ENCODE data around the gene MUC2. TPM values are rescaled to one million over a fixed set of nuclear protein-coding genes. Genes with fewer than 3 reads are reported as not detected.

MUC2 gene
- total RNA-seq, 1 donor from 2014 or later = not detected

DNA sequence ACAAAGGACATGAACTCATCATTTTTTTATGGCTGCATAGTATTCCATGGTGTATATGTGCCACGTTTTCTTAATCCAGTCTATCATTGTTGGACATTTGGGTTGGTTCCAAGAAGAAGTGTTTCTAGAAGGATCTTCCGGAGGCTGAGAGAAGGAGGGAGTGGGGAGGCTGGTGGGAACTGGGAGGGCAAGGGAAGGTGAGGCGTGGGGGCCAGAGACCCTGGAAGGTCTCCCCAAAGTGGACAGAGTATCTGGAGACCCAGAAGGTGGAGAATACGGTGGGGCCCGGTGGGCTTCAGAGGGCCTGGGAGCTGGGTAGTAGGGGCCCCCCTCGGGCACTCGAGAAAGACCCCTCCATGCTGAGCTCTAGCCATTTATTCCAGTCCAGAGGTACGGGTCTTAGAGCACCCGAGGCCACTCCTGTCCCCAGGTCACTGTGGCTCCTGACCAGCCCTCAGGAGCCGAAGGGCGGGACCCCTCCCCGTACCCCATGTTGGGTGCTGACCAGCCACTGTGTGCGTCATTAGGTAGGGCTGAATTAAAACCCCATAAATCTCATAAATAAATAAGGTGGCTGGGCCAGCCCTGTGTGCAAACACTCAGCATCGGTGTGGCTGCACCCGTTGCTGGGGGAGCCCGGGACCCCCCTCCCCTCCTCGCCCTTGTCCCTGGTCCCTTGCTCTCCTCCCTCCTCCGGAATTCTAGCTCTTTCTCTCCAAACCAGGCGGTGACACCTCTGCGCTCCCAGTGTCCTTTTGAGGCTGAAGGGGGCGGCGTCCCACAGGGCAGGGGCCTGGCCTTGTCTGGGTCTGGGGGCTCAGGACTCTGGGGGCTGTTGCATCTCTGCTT lies 44.3 kb downstream of the MUC2 start:
- DNase-seq (ENCODE audit: low read depth, low spot score) = no peak

GRCh38 chr11:1119604-1120146 lies 45.0 kb downstream of the MUC2 start:
- DNase-seq (ENCODE audit: low read depth, low spot score) = no peak

DNA sequence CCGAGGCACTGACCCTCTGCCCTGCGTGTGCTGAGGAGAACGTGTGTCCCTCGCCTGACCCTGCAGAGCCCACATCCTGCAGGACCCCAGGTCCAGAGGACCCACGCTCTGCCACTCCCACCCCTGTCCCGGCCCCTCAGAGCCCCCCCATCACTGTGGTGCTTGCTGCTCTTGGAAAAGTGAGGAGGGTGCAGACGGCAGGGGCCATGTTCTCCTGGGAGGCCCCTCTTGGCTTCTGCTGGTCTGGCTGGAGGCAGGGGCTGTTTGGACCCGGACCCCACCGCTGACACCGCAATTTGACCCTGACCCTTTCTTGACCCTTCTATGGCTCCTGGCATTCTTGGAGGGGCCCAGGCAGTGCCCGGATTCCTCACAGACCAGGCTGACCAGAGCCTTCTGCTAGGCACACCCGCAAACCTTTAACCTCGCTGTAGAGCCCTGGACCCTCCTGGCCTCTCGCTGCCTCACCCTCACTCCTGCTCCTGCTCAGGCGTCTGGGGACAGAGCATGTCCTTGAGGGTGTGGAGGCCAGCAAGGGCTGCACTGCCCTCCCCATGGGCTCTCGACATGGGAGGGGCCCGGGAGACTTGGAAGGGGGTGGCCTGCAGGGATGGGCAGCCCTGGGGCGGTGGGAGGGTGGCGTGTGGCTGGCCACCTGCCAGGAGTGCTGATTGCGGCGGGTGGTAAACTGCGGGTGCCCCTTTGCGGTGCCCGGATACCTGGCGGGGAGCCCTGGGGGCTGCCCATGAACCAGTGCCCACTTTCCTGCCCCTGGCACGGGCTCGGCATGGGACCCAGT lies 46.1 kb downstream of the MUC2 start:
- DNase-seq (ENCODE audit: low read depth, low spot score) = no peak

- no peak for DNase-seq (ENCODE audit: low read depth, low spot score)
These were observed 46.7 kb downstream of the MUC2 start for GRCh38 chr11:1121331-1121812.

GRCh38 chr11:1121813-1122663 lies 47.4 kb downstream of the MUC2 start:
- no peak for DNase-seq (ENCODE audit: low read depth, low spot score)

DNA sequence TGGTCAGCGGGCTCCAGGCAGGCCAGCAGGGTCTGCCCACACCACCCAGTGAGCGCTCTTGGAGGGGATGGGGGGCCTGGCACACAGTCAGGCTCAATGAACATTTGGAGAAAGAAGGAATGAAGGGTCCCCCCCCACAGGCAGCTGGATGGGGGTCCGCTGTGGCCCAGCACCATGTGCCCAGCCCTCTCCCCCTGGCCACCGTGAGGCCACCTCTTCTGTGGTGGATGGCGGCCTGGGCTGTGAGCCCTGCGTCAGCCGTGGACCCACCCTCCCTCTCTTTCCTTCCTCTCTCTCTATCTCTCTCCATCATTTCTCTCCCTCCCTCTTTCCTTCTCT lies 48.0 kb downstream of the MUC2 start:
- no peak for DNase-seq (ENCODE audit: low read depth, low spot score)

DNA sequence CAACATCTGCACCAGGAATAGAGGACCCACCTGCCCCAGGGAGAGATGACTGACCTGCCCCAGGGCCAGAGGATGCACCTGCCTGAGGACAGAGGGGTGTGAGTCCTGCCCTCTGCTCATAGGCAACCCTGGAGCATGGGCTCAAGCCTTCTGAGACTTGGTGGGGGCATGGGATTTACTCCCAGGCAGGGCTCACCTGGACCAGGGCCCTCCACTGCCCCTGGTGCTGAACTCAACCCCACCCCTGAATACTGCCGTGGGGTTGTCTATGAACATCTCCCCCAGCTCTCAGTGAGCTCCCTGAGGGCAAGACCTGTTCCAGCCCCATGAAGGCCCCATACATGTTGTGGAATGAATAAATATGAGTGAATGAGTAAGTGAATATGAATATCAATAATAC lies 49.3 kb downstream of the MUC2 start:
- DNase-seq (ENCODE audit: low read depth, low spot score) = no peak

Other genes with a start within 250 kb of the MUC2 start
- gene CRACR2B, start 247.0 kb upstream of the MUC2 start, total RNA-seq = 4.1 and 4.3 TPM in 2 replicates
- gene CD151, start 241.9 kb upstream of the MUC2 start, total RNA-seq = 578 and 647 TPM in 2 replicates
- gene POLR2L, start 232.3 kb upstream of the MUC2 start, total RNA-seq = 163 and 227 TPM in 2 replicates
- 103 and 115 TPM in 2 replicates for gene TSPAN4, start 232.0 kb upstream of the MUC2 start, total RNA-seq
- gene CHID1, start 164.1 kb upstream of the MUC2 start, total RNA-seq = 45.0 and 46.8 TPM in 2 replicates
- 26.3 and 32.5 TPM in 2 replicates for gene AP2A2, start 149.0 kb upstream of the MUC2 start, total RNA-seq
- gene MUC6, start 38.2 kb upstream of the MUC2 start, total RNA-seq = not detected in 2 replicates
- not detected in 2 replicates for gene MUC5AC, start 83.1 kb downstream of the MUC2 start, total RNA-seq
- gene MUC5B, start 148.2 kb downstream of the MUC2 start, total RNA-seq = not detected in 2 replicates
- gene TOLLIP, start 234.8 kb downstream of the MUC2 start, total RNA-seq = 26.0 and 30.1 TPM in 2 replicates